A673 (cell line): ENCODE results near the gene SARS2.

Experiments
- CTCF ChIP-seq: fragments of 300-800, 200-600 bp; sonication (generic); conservative IDR thresholded peaks from 2 replicates; pipeline ENCODE4 v1.5.1; 2017; ENCODE audit warnings: low read depth, mild to moderate bottlenecking, antibody characterized with exemption, low read length, moderate library complexity, mixed read lengths
- EZH2 ChIP-seq: fragments of 200-600 bp; sonication (generic); IDR thresholded peaks from 2 replicates; pipeline ENCODE4 v1.6.1; 2017; ENCODE audit warnings: borderline replicate concordance, low read depth, mild to moderate bottlenecking, mixed read lengths, antibody characterized with exemption, low read length; ENCODE audit not compliant: poor library complexity, severe bottlenecking

- no peak for TF ChIP-seq CTCF
- no peak for TF ChIP-seq EZH2
Measured at GRCh38 chr19:38879400-38879751, 51.2 kb downstream of the SARS2 start.
